Keratinocyte (primary cell): ENCODE data around the gene SPTBN1. TPM values are rescaled to one million over a fixed set of nuclear protein-coding genes. Genes with fewer than 3 reads are reported as not detected.

Experiments
- DNase-seq: peaks from one replicate; pipeline ENCODE4 v3.0.0-alpha.2; 2011; ENCODE audit warnings: low read depth, missing footprints, low spot score
- FAIRE-seq: peaks from 2 replicates; lab custom pipeline; 2011; peaks lifted over from hg19 to GRCh38; lab: Jason Lieb, UNC
- H2AFZ ChIP-seq: 2 replicates; pipeline ENCODE4 v1.6.0; 2012; ENCODE audit warnings: low read length, control low read depth, inconsistent platforms; ENCODE audit not compliant: control insufficient read depth
- H3K27ac ChIP-seq: 2 replicates; pipeline ENCODE4 v1.5.1; 2011; ENCODE audit warnings: low read length; ENCODE audit not compliant: control insufficient read depth, insufficient read depth
- H3K27me3 ChIP-seq: 3 replicates; pipeline ENCODE4 v1.6.0; 2011; ENCODE audit warnings: low read length; ENCODE audit not compliant: control insufficient read depth, insufficient read depth; ENCODE audit errors: extremely low read depth
- H3K36me3 ChIP-seq, 2 experiments: 2 replicates in 1 of 2; 3 replicates in 1 of 2; pipeline ENCODE4 v1.5.1; 2011; ENCODE audit warnings: low read length in 2 of 2, mild to moderate bottlenecking in 1 of 2; ENCODE audit not compliant: control insufficient read depth in 2 of 2, insufficient read depth in 2 of 2; ENCODE audit errors: extremely low read depth in 1 of 2
- H3K4me1 ChIP-seq: 3 replicates; pipeline ENCODE4 v1.5.1; 2011; ENCODE audit warnings: low read length; ENCODE audit not compliant: control insufficient read depth, insufficient read depth; ENCODE audit errors: extremely low read depth
- H3K4me2 ChIP-seq: 3 replicates; pipeline ENCODE4 v1.6.0; 2011; ENCODE audit warnings: low read depth, low read length; ENCODE audit not compliant: control insufficient read depth, insufficient read depth; ENCODE audit errors: extremely low read depth
- H3K4me3 ChIP-seq, 3 experiments: fragments of 200-600 bp in 1 of 3; sonication (generic) in 1 of 3; 2 replicates in 2 of 3; 3 replicates in 1 of 3; pipeline ENCODE4 v1.5.1; 2011 to 2016; ENCODE audit warnings: low read length in 3 of 3, mild to moderate bottlenecking in 3 of 3, control low read depth in 2 of 3, inconsistent platforms in 1 of 3, low read depth in 1 of 3, mixed read lengths in 1 of 3, mixed run types in 1 of 3, moderate library complexity in 1 of 3; ENCODE audit not compliant: control insufficient read depth in 2 of 3, insufficient read depth in 2 of 3; ENCODE audit errors: extremely low read depth in 1 of 3
- H3K79me2 ChIP-seq: 2 replicates; pipeline ENCODE4 v1.6.0; 2012; ENCODE audit warnings: low read length; ENCODE audit not compliant: control insufficient read depth, insufficient read depth
- H3K9ac ChIP-seq: 3 replicates; pipeline ENCODE4 v1.6.0; 2011; ENCODE audit warnings: low read length; ENCODE audit not compliant: control insufficient read depth, insufficient read depth; ENCODE audit errors: extremely low read depth
- H3K9me1 ChIP-seq: 3 replicates; pipeline ENCODE4 v1.6.0; 2011; ENCODE audit warnings: low read length; ENCODE audit not compliant: control insufficient read depth, insufficient read depth; ENCODE audit errors: extremely low read depth
- H3K9me3 ChIP-seq: 2 replicates; pipeline ENCODE4 v1.5.1; 2012; ENCODE audit warnings: low read depth, low read length; ENCODE audit not compliant: control insufficient read depth
- H4K20me1 ChIP-seq: 3 replicates; pipeline ENCODE4 v1.6.0; 2011; ENCODE audit warnings: low read length; ENCODE audit not compliant: control insufficient read depth, insufficient read depth; ENCODE audit errors: extremely low read depth
- EZH2 ChIP-seq: IDR thresholded peaks from one replicate; pipeline ENCODE4 v1.6.1; 2012; ENCODE audit warnings: inconsistent platforms, mild to moderate bottlenecking, low read length, moderate library complexity
- dilution Hi-C: fragments of 300-500 bp; cut with MboI; formaldehyde crosslinking; loops from one replicate; pipeline ENCODE4 v1.7.0; 2020; ENCODE audit warnings: low sequenced_read_pairs; ENCODE audit not compliant: extremely low pct_ligation_motif_present
- polyA plus RNA-seq, 5 experiments: library from polyadenylated mRNA; depleted of rRNA in 3 of 5; stranded (reverse) in 3 of 5; stranded (forward) in 1 of 5; unstranded in 1 of 5; fragments of >200 nt; gene quantifications; 1 replicate in 1 of 5; 2 replicates in 3 of 5; 3 replicates in 1 of 5; pipeline versions ENCODE4 v1.2.1 to v1.2.3, GENCODE V29; 2011 to 2012; ENCODE audit warnings: missing spikeins in 2 of 5, low read depth in 1 of 5, low replicate concordance in 1 of 5
- TF ChIP-seq, protein P1 (sequence below), 3 experiments: IDR thresholded peaks in 1 of 3; conservative IDR thresholded peaks in 1 of 3; optimal IDR thresholded peaks in 1 of 3; 2 replicates in 2 of 3; 3 replicates in 1 of 3; pipeline versions ENCODE3 to v1.5.1; 2011; ENCODE audit warnings: low read length in 3 of 3, mild to moderate bottlenecking in 3 of 3, moderate library complexity in 2 of 3, control low read depth in 1 of 3, inconsistent platforms in 1 of 3; ENCODE audit not compliant: insufficient read depth in 2 of 3; ENCODE audit errors: extremely low read depth in 1 of 3

SPTBN1 gene
- polyA plus RNA-seq, 1 donor (not counting 4 experiments of a cell fraction or from before 2014, with no cell fraction given) = 40.0 TPM

DNA sequence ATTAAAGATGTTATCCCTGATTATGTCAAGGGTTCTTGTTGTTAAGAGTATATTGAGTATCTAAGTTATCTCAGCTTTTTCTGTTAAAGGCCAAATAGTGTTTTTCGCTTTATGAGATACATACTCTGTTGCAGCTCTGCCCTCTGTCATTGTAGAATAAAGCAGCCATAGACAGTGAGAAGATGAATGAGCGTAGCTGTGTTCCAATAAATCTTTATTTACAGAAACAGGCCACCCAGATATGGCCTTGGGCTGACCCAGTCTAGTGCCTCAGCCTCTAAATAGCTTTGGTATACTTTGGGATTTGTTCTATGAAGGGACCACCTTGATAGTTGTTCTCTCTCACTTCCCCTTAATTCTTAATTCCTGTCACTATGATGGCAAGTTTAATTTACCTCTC lies 194.5 kb downstream of the SPTBN1 start:
- Histone ChIP-seq H3K79me2 (no peaks in the 10 kb centered on the region), H3K36me3 (peaks cover 53 to 71% of the 10 kb centered on the region in 2 experiments), H3K9ac (no peak overlapping the region), H3K9me3 (no peaks in the 10 kb centered on the region), H3K4me3 (no peak overlapping the region), H3K9me1 (no peaks in the 10 kb centered on the region), H3K27me3 (no peaks in the 10 kb centered on the region), H3K4me1 (no peaks in the 10 kb centered on the region), H3K27ac (no peak overlapping the region), H3K4me2 (no peak overlapping the region), H2AFZ (no peak overlapping the region), H4K20me1 (no peaks in the 10 kb centered on the region)
- TF ChIP-seq, protein P1, sequence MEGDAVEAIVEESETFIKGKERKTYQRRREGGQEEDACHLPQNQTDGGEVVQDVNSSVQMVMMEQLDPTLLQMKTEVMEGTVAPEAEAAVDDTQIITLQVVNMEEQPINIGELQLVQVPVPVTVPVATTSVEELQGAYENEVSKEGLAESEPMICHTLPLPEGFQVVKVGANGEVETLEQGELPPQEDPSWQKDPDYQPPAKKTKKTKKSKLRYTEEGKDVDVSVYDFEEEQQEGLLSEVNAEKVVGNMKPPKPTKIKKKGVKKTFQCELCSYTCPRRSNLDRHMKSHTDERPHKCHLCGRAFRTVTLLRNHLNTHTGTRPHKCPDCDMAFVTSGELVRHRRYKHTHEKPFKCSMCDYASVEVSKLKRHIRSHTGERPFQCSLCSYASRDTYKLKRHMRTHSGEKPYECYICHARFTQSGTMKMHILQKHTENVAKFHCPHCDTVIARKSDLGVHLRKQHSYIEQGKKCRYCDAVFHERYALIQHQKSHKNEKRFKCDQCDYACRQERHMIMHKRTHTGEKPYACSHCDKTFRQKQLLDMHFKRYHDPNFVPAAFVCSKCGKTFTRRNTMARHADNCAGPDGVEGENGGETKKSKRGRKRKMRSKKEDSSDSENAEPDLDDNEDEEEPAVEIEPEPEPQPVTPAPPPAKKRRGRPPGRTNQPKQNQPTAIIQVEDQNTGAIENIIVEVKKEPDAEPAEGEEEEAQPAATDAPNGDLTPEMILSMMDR (optimal IDR thresholded peaks at IDR 0.05 in 1 of 3, IDR thresholded peaks at IDR 0.05 in 1 of 3, conservative IDR thresholded peaks at IDR 0.05 in 1 of 3; ENCODE audit: extremely low read depth in 1 of 3, insufficient read depth in 2 of 3, low read length in 3 of 3) = no peak
- TF ChIP-seq EZH2 = no peak
- DNase-seq (no peak), FAIRE-seq (no peak)
- dilution Hi-C loops = no loop called here

DNA sequence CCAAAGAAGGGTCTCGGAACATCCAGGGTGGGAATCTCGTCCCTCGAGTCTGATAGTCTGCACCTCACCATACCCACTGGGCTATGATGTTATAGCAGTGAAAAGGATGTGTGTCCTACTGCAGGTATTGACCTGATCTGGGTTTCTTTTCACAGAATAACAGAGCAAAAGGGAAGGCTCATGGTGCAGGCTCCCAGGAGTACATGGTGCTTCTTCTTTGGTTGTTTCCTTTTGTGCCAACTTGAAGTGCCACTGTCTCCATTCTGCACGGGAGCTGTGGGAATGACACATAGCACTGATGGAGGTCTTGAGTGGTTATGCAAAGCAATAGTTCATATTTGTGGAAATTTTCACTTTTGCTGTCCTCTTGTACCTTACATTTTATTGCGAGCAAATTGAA lies 195.2 kb downstream of the SPTBN1 start:
- FAIRE-seq = no peak
- no peaks in the 10 kb centered on the region for H4K20me1 ChIP-seq

More for the DNA sequence above, 195.2 kb downstream of the SPTBN1 start:
- no peak overlapping the region for H3K27ac ChIP-seq
- DNase-seq = no peak
- no peak overlapping the region for H3K9ac ChIP-seq
- no peaks in the 10 kb centered on the region for H3K4me1 ChIP-seq
- H3K36me3 ChIP-seq = peaks cover 46 to 75% of the 10 kb centered on the region in 2 experiments
- no peaks in the 10 kb centered on the region for H3K9me3 ChIP-seq
- H3K79me2 ChIP-seq = no peaks in the 10 kb centered on the region
- no peak for TF ChIP-seq EZH2
- TF ChIP-seq, protein P1 (optimal IDR thresholded peaks at IDR 0.05 in 1 of 3, IDR thresholded peaks at IDR 0.05 in 1 of 3, conservative IDR thresholded peaks at IDR 0.05 in 1 of 3; ENCODE audit: extremely low read depth in 1 of 3, insufficient read depth in 2 of 3, low read length in 3 of 3) = no peak
- H3K27me3 ChIP-seq = no peaks in the 10 kb centered on the region
- H3K4me3 ChIP-seq = no peak overlapping the region
- H3K9me1 ChIP-seq = no peaks in the 10 kb centered on the region
- dilution Hi-C loops = no loop called here
- no peak overlapping the region for H2AFZ ChIP-seq
- no peak overlapping the region for H3K4me2 ChIP-seq
